Kidney (tissue), 14 donors: Measurements from ENCODE around the gene HLTF. TPM values are rescaled to one million over a fixed set of nuclear protein-coding genes. Genes with fewer than 3 reads are reported as not detected.

Experiments
- DNase-seq, 5 donors: peaks; one replicate each; pipeline ENCODE4 v3.0.0-alpha.2; 2013 to 2020
- FAIRE-seq: peaks from 2 replicates; lab custom pipeline; 2012; peaks lifted over from hg19 to GRCh38; lab: Jason Lieb, UNC
- H3K27ac ChIP-seq, 2 donors: one replicate each; pipeline ENCODE4 v1.7.0; 2013; ENCODE audit warnings: low read depth in 2 of 2, low read length in 2 of 2, inconsistent platforms in 1 of 2
- H3K27me3 ChIP-seq: one replicate; pipeline ENCODE4 v1.7.1; 2013; ENCODE audit warnings: low read length, inconsistent platforms; ENCODE audit not compliant: control insufficient read depth, insufficient read depth
- H3K36me3 ChIP-seq, 3 donors: one replicate each; pipeline versions ENCODE4 v1.7.0 to v1.7.1; 2013; ENCODE audit warnings: low read length in 3 of 3, control low read depth in 1 of 3, inconsistent platforms in 1 of 3; ENCODE audit not compliant: insufficient read depth in 3 of 3, control insufficient read depth in 2 of 3
- H3K4me1 ChIP-seq, 3 donors: one replicate each; pipeline versions ENCODE4 v1.7.0 to v1.7.1; 2013; ENCODE audit warnings: low read length in 3 of 3, inconsistent platforms in 1 of 3, low read depth in 1 of 3; ENCODE audit not compliant: control insufficient read depth in 2 of 3, insufficient read depth in 2 of 3
- H3K4me3 ChIP-seq, 3 donors: one replicate each; pipeline versions ENCODE4 v1.7.0 to v1.8.1; 2013; ENCODE audit warnings: low read length in 3 of 3, control low read depth in 1 of 3, inconsistent platforms in 1 of 3
- H3K9ac ChIP-seq, 3 donors: one replicate each; pipeline versions ENCODE4 v1.7.0 to v1.7.1; 2013; ENCODE audit warnings: low read length in 3 of 3, control low read depth in 1 of 3, inconsistent platforms in 1 of 3
- H3K9me3 ChIP-seq, 3 donors: one replicate each; pipeline versions ENCODE4 v1.7.0 to v1.7.1; 2013; ENCODE audit warnings: low read length in 3 of 3, control low read depth in 1 of 3, inconsistent platforms in 1 of 3; ENCODE audit not compliant: control insufficient read depth in 2 of 3, insufficient read depth in 1 of 3
- CTCF ChIP-seq: IDR thresholded peaks from 3 replicates; pipeline ENCODE4 v1.5.1; 2012; ENCODE audit warnings: mild to moderate bottlenecking, moderate library complexity, borderline replicate concordance; ENCODE audit not compliant: insufficient read depth; ENCODE audit errors: extremely low read depth
- intact Hi-C: fragments of 100-400 bp; cut with DNase I; formaldehyde crosslinking; loops from one replicate; pipeline ENCODE4 v1.11.1; 2022
- polyA plus RNA-seq: library from polyadenylated mRNA; stranded (reverse); fragments of 350-450 nt; fragmentation: Illumina TruSeq; extraction: RNeasy Lipid Tissue Mini Kit (QIAGEN cat#74804); gene quantifications from one replicate; pipeline ENCODE4 v1.2.3, GENCODE V29; 2014; ENCODE audit warnings: low read depth, low replicate concordance; ENCODE audit not compliant: insufficient read depth
- total RNA-seq: library from RNA; stranded (reverse); fragmentation: NEBNext Ultra II Directional; extraction: Animal tissue kit (Norgen Biotek cat#: 25700); gene quantifications from one replicate; pipeline ENCODE4 v1.2.1, GENCODE V29; 2021
- donor health status: control.
- donor health status: control.
- donor health status: control.
- donor health status: control.
- donor health status: control.
- donor health status: DM: yes; HTN: yes; CAD: no.
- donor health status: Normal renal cell carcinoma (clear cell type).

Gene HLTF
- total and polyA plus RNA-seq, 2 donors from 2014 or later: 10.3 to 30.2 TPM

- Histone ChIP-seq H3K9me3 (no peaks in the 10 kb centered on the region), H3K4me1 (no peaks in the 10 kb centered on the region), H3K27ac (no peak overlapping the region), H3K36me3 (peaks cover 0 to 3% (median 0%) of the 10 kb centered on the region in 3 donors), H3K27me3 (no peaks in the 10 kb centered on the region), H3K4me3 (no peak overlapping the region), H3K9ac (no peak overlapping the region)
- DNase-seq (no peak), FAIRE-seq (no peak)
- TF ChIP-seq CTCF: no peak
- intact Hi-C loops: no loop called here
These were observed 24.6 kb downstream of the HLTF start for GRCh38 chr3:149061776-149062175.

- DNase-seq: no peak
- Histone ChIP-seq H3K27ac (no peak overlapping the region), H3K9ac (no peak overlapping the region), H3K4me3 (no peak overlapping the region), H3K4me1 (no peaks in the 10 kb centered on the region), H3K27me3 (no peaks in the 10 kb centered on the region), H3K36me3 (peaks cover 0 to 3% (median 0%) of the 10 kb centered on the region in 3 donors), H3K9me3 (no peaks in the 10 kb centered on the region)
- TF ChIP-seq CTCF: no peak
- no peak for FAIRE-seq
- intact Hi-C loops: no loop called here
These were observed 27.7 kb downstream of the HLTF start for GRCh38 chr3:149058602-149059001.

GRCh38 chr3:149058198-149058597 is 28.1 kb downstream of the HLTF start:
- FAIRE-seq: no peak
- no peak for DNase-seq
- Histone ChIP-seq H3K27ac (no peak overlapping the region), H3K36me3 (peaks cover 0 to 3% (median 2%) of the 10 kb centered on the region in 3 donors), H3K9me3 (no peaks in the 10 kb centered on the region), H3K27me3 (no peaks in the 10 kb centered on the region), H3K4me3 (no peak overlapping the region), H3K4me1 (no peaks in the 10 kb centered on the region), H3K9ac (no peak overlapping the region)
- TF ChIP-seq CTCF: no peak
- intact Hi-C loops: no loop called here

- no peak for DNase-seq
- no peak for TF ChIP-seq CTCF
- intact Hi-C loops: no loop called here
These were observed 30.8 kb downstream of the HLTF start for GRCh38 chr3:149055575-149055974.

More at GRCh38 chr3:149055575-149055974, 30.8 kb downstream of the HLTF start:
- Histone ChIP-seq H3K4me3 (no peak overlapping the region), H3K27me3 (no peaks in the 10 kb centered on the region), H3K4me1 (no peaks in the 10 kb centered on the region), H3K9ac (no peak overlapping the region), H3K9me3 (no peaks in the 10 kb centered on the region), H3K27ac (no peak overlapping the region), H3K36me3 (peaks cover 0 to 3% (median 3%) of the 10 kb centered on the region in 3 donors)
- no peak for FAIRE-seq
